AG04449 (cell line): Measurements from ENCODE around the gene COL6A1.

Experiments used
- CTCF ChIA-PET: fragments of 350-600 bp; formaldehyde crosslinking; extraction: SDS; loops from one replicate; lab custom pipeline; 2021; ENCODE audit warnings: antibody characterized with exemption; lab: Yijun Ruan, JAX
- POLR2A ChIA-PET: fragments of 400-600, 350-600 bp; formaldehyde crosslinking; extraction: SDS; loops from one replicate; lab custom pipeline; 2020; ENCODE audit warnings: antibody characterized with exemption, inconsistent platforms; lab: Yijun Ruan, JAX
- DNase-seq: peaks from one replicate; pipeline ENCODE4 v3.0.0-alpha.2; 2010; ENCODE audit warnings: low read depth, low spot score
- H3K4me3 ChIP-seq: 2 replicates; pipeline ENCODE4 v1.5.1; 2011; ENCODE audit warnings: low read depth, mild to moderate bottlenecking, control low read depth, low read length
- TF ChIP-seq, protein P1 (sequence below): IDR thresholded peaks from one replicate; pipeline ENCODE4 v1.5.1; 2011; ENCODE audit warnings: mild to moderate bottlenecking, moderate library complexity, low read length, control low read depth, inconsistent platforms; ENCODE audit not compliant: insufficient read depth; ENCODE audit errors: missing control alignments

COL6A1 gene

GRCh38 chr21:45937721-45938452 is 43.7 kb upstream of the COL6A1 start:
- H3K4me3 ChIP-seq = no peak overlapping the region
- TF ChIP-seq, protein P1, sequence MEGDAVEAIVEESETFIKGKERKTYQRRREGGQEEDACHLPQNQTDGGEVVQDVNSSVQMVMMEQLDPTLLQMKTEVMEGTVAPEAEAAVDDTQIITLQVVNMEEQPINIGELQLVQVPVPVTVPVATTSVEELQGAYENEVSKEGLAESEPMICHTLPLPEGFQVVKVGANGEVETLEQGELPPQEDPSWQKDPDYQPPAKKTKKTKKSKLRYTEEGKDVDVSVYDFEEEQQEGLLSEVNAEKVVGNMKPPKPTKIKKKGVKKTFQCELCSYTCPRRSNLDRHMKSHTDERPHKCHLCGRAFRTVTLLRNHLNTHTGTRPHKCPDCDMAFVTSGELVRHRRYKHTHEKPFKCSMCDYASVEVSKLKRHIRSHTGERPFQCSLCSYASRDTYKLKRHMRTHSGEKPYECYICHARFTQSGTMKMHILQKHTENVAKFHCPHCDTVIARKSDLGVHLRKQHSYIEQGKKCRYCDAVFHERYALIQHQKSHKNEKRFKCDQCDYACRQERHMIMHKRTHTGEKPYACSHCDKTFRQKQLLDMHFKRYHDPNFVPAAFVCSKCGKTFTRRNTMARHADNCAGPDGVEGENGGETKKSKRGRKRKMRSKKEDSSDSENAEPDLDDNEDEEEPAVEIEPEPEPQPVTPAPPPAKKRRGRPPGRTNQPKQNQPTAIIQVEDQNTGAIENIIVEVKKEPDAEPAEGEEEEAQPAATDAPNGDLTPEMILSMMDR = no peak
- POLR2A ChIA-PET = no interaction called here
- DNase-seq = no peak
- CTCF ChIA-PET = interaction anchor here (0.8 to 0.9 kb wide), 2 partner anchors 15 to 549 kb away, joined by 3 read pairs; no protein-coding TSS in a partner anchor

- no peak for DNase-seq
- CTCF ChIA-PET = interaction anchor here (0.8 to 0.9 kb wide), 2 partner anchors 16 to 549 kb away, joined by 3 read pairs; no protein-coding TSS in a partner anchor
- POLR2A ChIA-PET = no interaction called here
- TF ChIP-seq, protein P1 = no peak
- no peak overlapping the region for H3K4me3 ChIP-seq
Measured at GRCh38 chr21:45938453-45938755, 43.2 kb upstream of the COL6A1 start.

DNA sequence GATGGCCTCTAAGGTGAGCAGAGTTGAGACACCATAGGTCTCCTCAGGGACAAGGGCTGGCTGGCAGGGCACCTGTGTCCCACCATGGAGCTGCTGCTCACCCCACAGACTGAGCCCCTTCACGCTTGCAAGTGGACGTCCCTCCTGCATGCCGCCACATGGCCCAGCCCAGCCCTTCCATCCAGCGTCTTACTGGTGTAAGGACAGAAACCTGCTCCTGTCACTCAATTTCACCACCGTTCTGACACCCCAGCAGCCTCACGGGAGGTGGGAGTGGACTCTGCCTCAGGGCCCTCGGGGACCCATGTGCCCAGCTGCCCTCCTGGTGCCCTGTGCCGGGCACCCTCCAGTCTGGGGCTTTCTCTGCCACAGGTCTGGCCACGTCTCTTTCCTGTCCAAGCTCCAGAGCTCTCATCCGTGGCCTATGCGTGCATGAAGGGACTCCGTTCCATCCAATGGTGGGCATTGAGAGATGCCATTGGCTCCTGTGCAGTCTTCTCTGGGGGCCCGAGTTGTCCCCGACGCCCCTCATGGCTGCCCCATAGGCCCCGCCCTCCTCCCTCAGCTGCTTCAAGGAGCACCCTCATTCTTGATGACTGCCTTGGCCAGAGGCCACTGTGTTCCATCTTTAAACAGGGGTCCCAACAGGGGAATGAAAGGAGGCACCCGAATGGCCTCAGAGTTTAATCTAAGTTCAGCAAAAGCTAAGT is 42.6 kb upstream of the COL6A1 start:
- CTCF ChIA-PET = interaction anchor here (0.8 to 0.9 kb wide), 2 partner anchors 16 to 550 kb away, joined by 3 read pairs; no protein-coding TSS in a partner anchor
- no peak overlapping the region for H3K4me3 ChIP-seq
- POLR2A ChIA-PET = no interaction called here
- TF ChIP-seq, protein P1 = no peak
- DNase-seq = no peak

DNA sequence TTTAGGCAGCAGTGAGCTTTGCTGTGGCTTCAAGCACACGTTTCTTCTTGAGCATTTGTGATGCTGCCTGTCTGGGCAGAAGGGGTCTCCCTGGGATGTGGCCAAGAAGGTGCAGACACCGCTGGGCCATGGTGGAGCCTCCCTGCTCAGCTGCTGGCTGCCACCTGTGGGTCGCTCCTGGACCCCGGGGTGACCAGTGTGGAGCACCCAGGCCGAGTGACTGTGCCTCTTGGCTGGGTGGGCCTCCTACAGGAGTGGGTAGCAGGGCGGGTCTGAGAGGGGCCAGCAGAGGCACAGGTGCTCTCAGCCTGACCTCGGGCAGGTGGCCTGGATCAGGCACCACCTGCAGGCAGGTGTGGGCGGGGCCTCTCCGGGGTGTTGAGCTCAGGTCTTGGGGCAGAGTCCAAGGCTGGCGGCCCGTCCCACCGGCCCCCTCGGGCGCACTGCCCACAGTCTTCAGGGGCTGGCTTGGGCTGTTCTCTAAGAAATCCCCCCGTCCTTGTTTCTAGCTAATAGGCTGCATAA is 42.0 kb upstream of the COL6A1 start:
- TF ChIP-seq, protein P1 = no peak
- no peak overlapping the region for H3K4me3 ChIP-seq
- no peak for DNase-seq
- CTCF ChIA-PET = no interaction called here
- POLR2A ChIA-PET = no interaction called here

DNA sequence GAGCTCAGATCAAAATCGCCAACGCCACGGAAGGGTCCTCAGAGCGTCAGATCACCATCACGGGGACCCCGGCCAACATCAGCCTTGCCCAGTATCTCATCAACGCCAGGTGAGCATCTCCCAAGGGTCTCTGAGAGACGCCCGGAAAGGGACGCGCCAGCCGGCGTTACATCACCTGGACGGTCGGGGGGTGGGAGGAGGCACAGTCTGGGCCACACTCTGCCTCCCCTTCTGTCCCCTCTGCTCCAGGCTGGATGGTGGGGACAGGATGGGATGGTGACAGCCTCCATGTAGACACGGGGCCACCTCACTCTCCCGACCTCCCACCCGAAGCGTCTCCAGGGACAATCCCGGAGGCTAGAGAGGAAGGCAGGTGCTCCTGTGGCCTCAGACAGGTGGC is 41.5 kb upstream of the COL6A1 start:
- POLR2A ChIA-PET = no interaction called here
- DNase-seq = no peak
- TF ChIP-seq, protein P1 = no peak
- CTCF ChIA-PET = no interaction called here
- H3K4me3 ChIP-seq = no peak overlapping the region
